Activated CD4-positive, alpha-beta T cell treated with anti-CD3 and anti-CD28 coated beads, Interleukin-2, amount 10 ng/mL, durations not matched to agents 7 days and 5 days (primary cell): Measurements from ENCODE around the gene TNP1. TPM values are rescaled to one million over a fixed set of nuclear protein-coding genes. Genes with fewer than 3 reads are reported as not detected.

Experiments used
- CTCF ChIA-PET: fragments of 350-600 bp; sonication (Branson Sonifier 250); formaldehyde crosslinking; loops from one replicate; lab custom pipeline; 2021; ENCODE audit warnings: antibody characterized with exemption; lab: Charles Lee
- POLR2A ChIA-PET: fragments of 350-600 bp; sonication (Branson Sonifier 250); formaldehyde crosslinking; loops from one replicate; lab custom pipeline; 2021; ENCODE audit warnings: antibody characterized with exemption; lab: Charles Lee
- DNase-seq: peaks from one replicate; pipeline ENCODE4 v3.0.0-alpha.2; 2020
- H3K27ac Mint-ChIP-seq: one replicate; pipeline ENCODE4 v1.8.0; 2021; ENCODE audit warnings: mild to moderate bottlenecking, moderate library complexity, mixed read lengths
- H3K27me3 Mint-ChIP-seq: one replicate; pipeline ENCODE4 v1.8.0; 2021; ENCODE audit warnings: mixed read lengths
- H3K36me3 Mint-ChIP-seq: one replicate; pipeline ENCODE4 v1.8.0; 2021; ENCODE audit warnings: low read depth, mixed read lengths
- H3K4me1 Mint-ChIP-seq: one replicate; pipeline ENCODE4 v1.8.0; 2021; ENCODE audit warnings: mixed read lengths
- H3K4me3 Mint-ChIP-seq: one replicate; pipeline ENCODE4 v1.8.0; 2021; ENCODE audit warnings: mild to moderate bottlenecking, moderate library complexity, mixed read lengths
- H3K9me3 Mint-ChIP-seq: one replicate; pipeline ENCODE4 v1.8.0; 2021; ENCODE audit warnings: mixed read lengths
- total RNA-seq, 2 experiments: library from RNA; stranded (reverse); gene quantifications; one replicate each; pipeline ENCODE4 v1.2.3, GENCODE V29; 2021

Gene TNP1
- total RNA-seq, 2 experiments from 2014 or later: not detected

DNA sequence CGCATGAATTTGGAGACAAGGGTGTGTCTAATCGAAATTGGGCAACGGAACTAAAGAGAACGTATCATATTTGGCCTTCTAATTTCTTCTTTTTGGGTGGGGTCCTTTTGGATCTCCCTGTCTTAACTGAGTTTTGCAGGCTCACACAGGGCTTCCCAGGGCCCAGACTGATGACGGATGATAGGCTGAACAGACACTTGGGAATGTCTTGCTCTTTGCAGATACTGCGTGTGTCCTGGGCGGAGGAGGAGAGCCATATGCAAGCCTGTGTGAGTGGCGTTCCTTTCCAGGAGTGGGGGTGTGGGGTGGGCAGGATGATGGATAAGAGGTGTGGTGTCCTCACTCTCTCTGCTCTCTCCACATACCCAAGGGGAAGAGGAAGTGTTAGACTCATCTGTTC lies 40.1 kb downstream of the TNP1 start:
- ChIA-PET CTCF (no interaction called here), POLR2A (no interaction called here)
- Mint-ChIP-seq H3K4me3 (no peak overlapping the region), H3K4me1 (no peaks in the 10 kb centered on the region), H3K36me3 (no peaks in the 10 kb centered on the region), H3K27me3 (peaks cover 23% of the 10 kb centered on the region), H3K27ac (no peak overlapping the region), H3K9me3 (no peaks in the 10 kb centered on the region)
- no peak for DNase-seq

GRCh38 chr2:216819055-216819454 lies 40.8 kb downstream of the TNP1 start:
- no peaks in the 10 kb centered on the region for H3K36me3 Mint-ChIP-seq
- ChIA-PET CTCF (no interaction called here), POLR2A (no interaction called here)
- DNase-seq: no peak
- H3K9me3 Mint-ChIP-seq: no peaks in the 10 kb centered on the region
- H3K4me1 Mint-ChIP-seq: no peaks in the 10 kb centered on the region
- H3K27me3 Mint-ChIP-seq: peaks cover 23% of the 10 kb centered on the region
- H3K4me3 Mint-ChIP-seq: no peak overlapping the region
- H3K27ac Mint-ChIP-seq: no peak overlapping the region

- no peaks in the 10 kb centered on the region for H3K9me3 Mint-ChIP-seq
- ChIA-PET CTCF (interaction anchor here (0.6 kb wide), 1 partner anchor 198 kb away, joined by 4 read pairs; no protein-coding TSS in a partner anchor), POLR2A (no interaction called here)
- no peaks in the 10 kb centered on the region for H3K4me1 Mint-ChIP-seq
- H3K4me3 Mint-ChIP-seq: no peak overlapping the region
- H3K27ac Mint-ChIP-seq: no peak overlapping the region
- no peak for DNase-seq
- no peaks in the 10 kb centered on the region for H3K36me3 Mint-ChIP-seq
- peaks cover 4% of the 10 kb centered on the region for H3K27me3 Mint-ChIP-seq
Observed at GRCh38 chr2:216810399-216811160, 49.3 kb downstream of the TNP1 start.

Other genes starting within 250 kb of the TNP1 start
- 10 to 100 TPM; 10.3 to 10.9 TPM for gene IGFBP2, start 226.6 kb downstream of the TNP1 start, total RNA-seq
- not detected for gene IGFBP5, start 164.5 kb downstream of the TNP1 start, total RNA-seq